ENCODE data around the gene ZCCHC10.
"Not testable (repeated sequence)": the region's sequence is repeated elsewhere in the genome, so short reads cannot be mapped to it uniquely, and the experiment has no call there.

Gene ZCCHC10

GRCh38 chr5:132972436-132972828 is 53.9 kb downstream of the ZCCHC10 start:
- not testable (repeated sequence) for DNase-seq

- no peak for DNase-seq
These were observed 54.6 kb downstream of the ZCCHC10 start for GRCh38 chr5:132971483-132972435.

GRCh38 chr5:132965120-132965519 is 61.2 kb downstream of the ZCCHC10 start:
- no peak for DNase-seq

- peak; percentile 77 for DNase-seq
These were observed 62.9 kb downstream of the ZCCHC10 start, which contains the start of gene AFF4 for GRCh38 chr5:132963171-132964104. TSS of gene AFF4 (minus strand) at chr5:132963634. CDS start at chr5:132937189, 26,445 bp downstream.

GRCh38 chr5:132962429-132963021 is 63.8 kb downstream of the ZCCHC10 start:
- peak; percentile 25 for DNase-seq

- DNase-seq: no peak
These were observed 64.5 kb downstream of the ZCCHC10 start for GRCh38 chr5:132961887-132962286.

GRCh38 chr5:132961123-132961815 is 65.1 kb downstream of the ZCCHC10 start:
- DNase-seq: not testable (repeated sequence)

GRCh38 chr5:132956166-132956799 is 70.1 kb downstream of the ZCCHC10 start:
- DNase-seq: not testable (repeated sequence)

GRCh38 chr5:132953710-132954109 is 72.6 kb downstream of the ZCCHC10 start:
- DNase-seq: no peak

- DNase-seq: no peak
These were observed 73.5 kb downstream of the ZCCHC10 start for GRCh38 chr5:132952829-132953228.

- DNase-seq: no peak
These were observed 74.5 kb downstream of the ZCCHC10 start for GRCh38 chr5:132951897-132952296.

GRCh38 chr5:132949136-132949535 is 77.2 kb downstream of the ZCCHC10 start:
- DNase-seq: no peak

GRCh38 chr5:132947671-132948070 is 78.7 kb downstream of the ZCCHC10 start:
- DNase-seq: no peak
